ENCODE measurements around the gene GRK5.

GRK5 gene

GRCh38 chr10:119361037-119361436 is 153.7 kb downstream of the GRK5 start:
- no peak for DNase-seq (ENCODE audit: low read depth)

DNA sequence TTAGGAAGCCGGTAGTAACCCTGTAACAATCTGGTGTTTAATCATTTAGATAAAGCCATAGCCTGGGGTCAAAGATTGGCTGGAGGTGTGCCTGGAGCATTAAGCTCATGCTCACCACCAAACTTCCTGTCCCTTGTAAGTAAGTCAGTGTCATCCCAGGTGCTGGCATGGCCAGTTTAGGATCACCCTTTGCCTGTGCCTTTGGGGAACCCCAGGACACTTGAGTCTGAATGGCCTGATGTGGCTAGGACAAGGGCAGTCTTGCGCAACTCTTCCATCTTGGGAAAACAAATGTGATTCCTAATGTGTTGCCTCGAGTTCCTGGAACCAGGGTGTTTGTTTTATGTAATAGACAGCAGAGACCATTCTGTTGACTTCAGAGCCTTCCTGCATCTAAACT is 154.8 kb downstream of the GRK5 start:
- no peak for DNase-seq (ENCODE audit: low read depth)

DNA sequence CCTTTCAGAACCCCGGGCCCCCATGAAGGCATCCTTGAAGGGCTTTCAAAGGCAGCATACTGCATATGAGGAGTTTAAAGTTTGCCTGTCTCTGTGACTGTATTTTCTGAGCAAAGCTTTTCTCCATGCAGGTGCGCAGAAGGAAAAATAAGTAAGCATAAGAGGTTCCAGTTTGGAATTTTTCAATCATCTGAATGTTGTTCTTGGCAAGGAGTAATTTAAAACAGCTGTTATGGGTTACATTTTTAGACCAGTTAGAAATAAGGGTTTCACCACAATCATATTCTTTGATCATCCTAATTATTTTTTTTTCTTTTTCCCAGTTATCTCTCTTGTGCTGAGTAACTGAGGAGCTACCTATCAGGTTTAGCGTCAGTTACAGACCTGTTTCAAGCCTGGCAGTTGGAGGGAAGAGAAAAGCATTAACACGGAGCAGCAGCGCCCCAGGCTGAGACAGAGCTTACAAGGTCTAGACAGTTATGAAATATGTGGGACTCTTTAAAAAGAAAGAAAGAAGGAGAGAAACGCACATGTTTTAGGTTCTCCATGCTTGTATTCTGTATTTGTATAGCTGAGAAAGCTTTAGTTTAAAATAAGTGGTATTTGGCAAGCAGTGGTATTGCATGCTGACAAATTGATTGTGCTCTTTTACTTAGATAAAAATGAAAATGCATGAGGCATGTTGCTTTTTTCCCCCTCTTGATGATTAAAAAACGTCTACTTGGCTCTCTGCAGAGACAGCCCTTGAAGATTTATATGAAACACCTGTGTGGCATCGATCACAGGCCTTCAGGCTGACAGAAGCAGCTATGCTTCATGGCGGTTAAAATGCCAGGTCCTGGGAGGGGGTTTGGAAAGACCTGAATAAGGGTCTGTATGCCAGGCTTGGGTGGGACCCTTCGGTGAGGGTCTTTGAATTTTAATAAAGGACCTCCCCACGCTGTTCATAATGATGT is 157.6 kb downstream of the GRK5 start:
- no peak for DNase-seq (ENCODE audit: low read depth)

GRCh38 chr10:119365773-119366599 is 158.6 kb downstream of the GRK5 start:
- no peak for DNase-seq (ENCODE audit: low read depth)

DNA sequence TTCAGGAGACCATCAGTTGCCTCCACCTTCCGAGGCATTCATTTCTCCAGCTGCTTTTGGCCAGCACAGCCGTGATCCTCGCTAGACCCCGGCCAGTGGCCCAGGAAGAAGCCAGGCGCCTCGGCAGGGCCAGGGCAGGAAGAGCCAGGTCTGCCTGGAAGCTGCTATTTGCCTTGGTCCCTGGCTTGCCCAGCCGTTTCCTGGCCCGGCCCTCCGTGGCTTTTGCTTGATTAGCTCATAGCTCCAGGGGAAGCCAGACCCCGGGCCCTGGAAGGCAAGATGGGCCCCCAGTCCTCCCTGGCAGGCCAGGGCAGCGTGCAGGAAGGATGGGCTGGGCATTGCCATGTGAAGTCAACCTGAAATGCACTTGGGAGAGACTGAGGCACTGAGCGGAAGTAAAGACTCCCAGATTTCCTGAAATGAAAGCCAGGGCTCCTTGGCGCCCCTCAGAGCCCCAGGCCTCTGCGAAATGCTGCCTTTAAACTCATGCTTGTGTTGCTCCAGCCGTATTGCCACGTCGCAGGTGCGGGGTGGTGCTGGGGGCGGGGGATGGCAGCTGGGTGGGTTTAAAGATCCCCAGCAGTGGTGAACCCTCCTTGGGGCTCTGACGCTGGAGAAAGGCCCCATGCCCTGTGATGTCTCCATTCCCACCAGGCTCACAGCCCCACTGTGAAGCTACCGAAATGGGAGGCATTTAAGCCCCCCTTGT is 160.6 kb downstream of the GRK5 start:
- no peak for DNase-seq (ENCODE audit: low read depth)

DNA sequence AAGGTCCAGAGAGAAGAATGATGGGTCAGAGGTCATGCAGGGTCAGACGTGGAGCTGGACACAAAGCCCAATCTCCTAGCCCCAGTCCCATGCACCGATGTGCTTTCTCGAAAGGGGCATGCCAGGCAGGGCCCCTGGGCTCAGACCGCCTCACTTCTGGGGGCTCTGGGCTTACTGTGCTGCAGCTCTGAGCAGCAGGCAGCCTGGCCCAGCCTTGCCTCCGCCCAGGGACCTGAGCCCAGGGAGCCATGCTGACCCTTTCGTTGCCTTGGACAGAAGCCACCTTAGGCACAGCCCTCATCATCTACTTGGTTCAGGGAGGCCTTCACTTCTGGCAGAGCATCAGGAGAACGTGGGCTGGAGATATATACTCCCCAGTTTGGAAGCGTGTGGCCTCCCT is 161.2 kb downstream of the GRK5 start:
- DNase-seq (ENCODE audit: low read depth): no peak

DNA sequence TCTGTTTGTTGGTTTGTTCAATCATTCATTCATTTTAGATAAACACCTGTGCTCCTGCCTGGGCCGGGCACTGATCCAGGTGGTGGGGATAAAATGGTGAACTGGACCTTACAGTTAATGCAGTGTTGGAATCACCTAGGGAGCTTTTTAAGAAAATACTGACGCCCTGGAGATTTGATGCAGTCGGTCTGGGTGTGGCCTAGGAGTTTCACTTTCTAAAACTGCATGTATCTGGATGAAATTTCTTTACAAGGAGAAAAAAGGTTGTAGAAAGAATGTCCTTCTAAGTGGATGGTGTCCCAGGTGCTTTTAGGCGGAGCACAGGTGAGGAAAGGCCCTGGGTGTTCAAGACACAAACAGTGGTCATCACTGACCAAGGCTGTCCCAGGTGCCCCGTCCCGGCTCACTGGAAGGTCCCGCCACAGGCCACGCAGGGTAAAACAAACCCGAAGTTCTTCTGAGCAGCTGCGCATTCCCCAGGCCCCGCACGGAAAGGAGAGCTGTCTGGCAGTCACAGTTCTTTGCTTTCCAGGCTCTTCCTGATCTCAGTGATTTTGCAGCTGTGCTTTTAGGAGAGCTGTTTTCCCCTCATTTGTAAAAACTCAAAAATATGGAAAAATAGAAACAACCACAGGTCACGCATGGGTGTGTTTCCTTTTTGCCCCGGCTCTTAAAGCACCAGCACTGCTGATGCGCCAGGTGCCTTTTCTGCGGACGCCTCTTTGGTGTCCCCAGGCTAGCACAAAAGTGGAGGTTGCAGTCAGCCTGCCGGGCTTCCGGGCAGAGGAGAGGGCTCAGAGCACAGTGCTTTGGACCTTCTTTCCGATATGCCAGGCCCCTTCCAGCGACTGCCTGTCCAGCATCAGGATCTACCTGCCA is 161.9 kb downstream of the GRK5 start:
- DNase-seq (ENCODE audit: low read depth): no peak

DNA sequence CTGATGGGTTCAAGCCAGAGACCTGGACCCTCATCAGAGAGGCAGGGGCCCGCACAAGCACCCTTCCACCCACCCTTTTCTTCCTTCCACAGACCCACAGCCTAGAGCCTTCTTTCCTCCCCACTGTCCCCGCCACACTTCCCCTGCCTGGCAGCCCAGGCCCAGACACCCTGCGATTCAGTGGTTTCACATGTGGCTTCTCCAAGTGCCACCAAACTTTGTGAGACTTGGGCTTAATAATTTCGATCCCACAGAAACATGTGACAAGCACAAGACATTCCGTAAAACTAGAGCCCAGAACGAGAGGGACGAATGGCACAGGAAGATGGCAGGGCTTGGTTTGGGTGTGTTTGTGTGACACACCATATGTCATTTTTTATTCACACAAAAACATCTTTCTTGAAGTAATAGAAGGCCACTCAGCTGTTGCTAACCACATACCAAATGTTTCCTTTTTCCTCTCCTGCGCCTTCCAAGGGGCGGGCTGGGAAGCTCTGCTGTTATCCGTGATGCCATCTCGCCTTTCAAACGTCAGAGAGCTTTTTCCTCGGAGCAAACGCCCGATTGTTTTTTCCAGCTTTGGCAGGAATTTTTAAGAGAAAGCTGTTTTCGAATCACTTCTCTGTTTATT is 162.9 kb downstream of the GRK5 start:
- peak; percentile 70 for DNase-seq (ENCODE audit: low read depth)

DNA sequence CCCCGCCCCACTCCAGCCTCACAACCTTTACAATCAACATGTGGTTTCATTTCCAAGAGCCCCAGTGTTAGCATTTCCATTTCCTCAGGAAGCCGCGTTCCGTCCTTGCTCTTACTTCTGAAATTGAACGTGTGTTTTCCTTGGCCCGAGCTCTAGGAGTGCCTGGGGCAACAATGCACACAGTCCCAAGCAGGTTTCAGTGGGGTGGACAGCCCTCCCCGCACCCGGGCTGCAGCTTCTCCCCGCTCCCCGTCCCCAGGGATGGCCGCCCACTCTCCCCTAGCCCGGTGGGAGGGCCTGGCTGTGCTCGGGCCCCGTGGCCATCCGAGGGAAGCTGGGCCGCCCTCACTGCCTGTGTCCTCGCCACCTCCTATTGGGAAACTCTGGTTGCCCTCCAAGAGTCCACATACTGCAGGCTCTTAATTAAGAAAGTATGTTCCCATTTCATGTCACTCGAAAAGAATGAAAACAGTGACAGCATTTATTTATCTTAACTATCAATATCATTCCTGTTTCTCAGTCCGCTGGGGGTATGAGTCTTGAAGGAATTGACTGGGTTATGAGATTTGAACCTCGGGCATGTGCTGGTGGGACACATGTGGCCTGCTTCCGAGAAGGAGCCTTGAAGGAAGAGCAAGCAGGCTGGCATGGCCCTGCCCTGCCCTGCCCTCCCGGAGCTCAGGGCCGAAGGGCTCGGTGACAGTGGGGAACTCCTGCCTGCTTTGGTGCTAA is 163.8 kb downstream of the GRK5 start:
- peak; percentile 56 for DNase-seq (ENCODE audit: low read depth)

- DNase-seq (ENCODE audit: low read depth): no peak
Observed at GRCh38 chr10:119371704-119372663, 164.6 kb downstream of the GRK5 start.

GRCh38 chr10:119373294-119374102 is 166.1 kb downstream of the GRK5 start:
- DNase-seq (ENCODE audit: low read depth): no peak

DNA sequence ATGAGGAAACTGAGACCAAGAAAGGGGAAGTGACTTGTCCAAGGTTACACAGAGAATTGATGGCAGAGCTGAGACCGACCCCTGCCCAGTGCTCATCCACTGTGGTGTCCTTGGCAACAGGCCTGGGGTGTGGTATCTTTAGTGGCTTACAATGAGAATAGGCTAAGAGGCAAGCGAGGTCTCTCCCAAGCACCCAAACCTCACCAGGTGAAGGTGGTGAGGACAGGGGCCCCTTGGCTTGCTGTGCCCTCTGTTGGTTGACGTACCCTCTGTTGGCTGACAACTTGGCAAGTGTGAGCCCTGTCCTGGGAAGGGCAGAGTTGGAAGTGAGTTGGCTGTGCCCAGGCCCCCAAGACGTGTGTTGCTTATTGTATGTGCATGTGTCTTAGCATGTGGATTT is 166.9 kb downstream of the GRK5 start:
- DNase-seq (ENCODE audit: low read depth): no peak

GRCh38 chr10:119375574-119376272 is 168.4 kb downstream of the GRK5 start:
- no peak for DNase-seq (ENCODE audit: low read depth)

DNA sequence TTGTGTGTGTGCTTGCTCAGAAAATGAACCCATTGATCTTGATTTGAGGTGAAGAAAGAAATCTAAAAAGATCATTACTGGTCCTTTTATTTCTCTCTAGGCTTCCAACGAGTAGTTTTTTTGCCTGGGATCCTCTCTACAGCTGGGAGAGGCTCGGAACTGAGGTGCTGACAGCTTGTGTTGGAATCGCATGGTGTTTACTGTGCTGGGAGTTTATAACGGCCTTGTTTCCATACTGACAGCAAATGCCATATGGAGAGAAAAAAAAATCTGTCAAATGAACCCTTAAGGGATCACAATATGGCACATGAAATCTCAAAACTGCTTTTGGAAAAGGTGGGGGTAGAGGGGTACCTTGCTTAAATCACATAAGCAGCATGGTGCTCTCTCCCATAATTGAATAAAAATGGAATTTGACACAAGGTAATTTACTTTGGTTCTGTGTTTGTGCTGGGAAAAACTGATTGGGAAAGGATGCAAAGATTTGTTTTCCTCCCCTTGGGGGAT is 170.1 kb downstream of the GRK5 start:
- DNase-seq (ENCODE audit: low read depth): no peak

DNA sequence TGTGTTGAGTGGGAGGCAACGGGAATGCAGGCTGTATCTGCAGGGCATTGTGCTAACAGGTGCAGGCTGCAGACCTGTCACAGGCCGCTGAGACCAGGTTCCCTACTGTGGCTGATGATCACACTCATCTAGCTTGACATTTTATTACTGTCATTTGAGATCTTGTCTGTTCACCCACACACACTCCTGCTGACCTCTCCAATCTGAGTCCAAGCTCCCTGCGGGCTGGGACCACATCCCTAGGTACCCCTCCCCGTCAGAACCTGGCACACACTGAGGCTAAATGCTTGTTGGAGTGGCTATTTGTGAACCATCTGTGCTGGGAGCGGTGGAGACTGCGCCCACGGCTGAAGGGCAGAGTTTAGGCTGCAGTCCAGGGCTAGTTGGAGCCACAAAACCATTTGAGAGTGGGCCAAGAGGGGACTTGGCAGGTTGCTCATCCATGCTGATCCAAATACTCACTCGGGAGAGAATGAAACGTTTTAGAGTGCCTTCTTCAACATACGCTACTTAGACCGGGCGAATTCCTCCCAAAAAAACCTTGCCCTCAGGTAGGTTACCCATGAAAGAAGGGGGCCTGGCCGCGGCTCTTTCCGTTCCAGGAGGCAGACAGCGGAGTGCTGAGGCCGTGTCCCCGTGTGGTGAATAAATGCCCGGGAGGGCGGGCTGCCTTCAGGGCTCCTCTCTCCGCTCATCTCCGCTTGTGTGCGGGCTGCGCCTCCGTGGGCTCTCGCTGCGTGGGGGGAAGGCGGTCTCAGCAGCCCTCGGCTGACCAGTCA is 170.8 kb downstream of the GRK5 start:
- no peak for DNase-seq (ENCODE audit: low read depth)

GRCh38 chr10:119378737-119379067 is 171.3 kb downstream of the GRK5 start:
- DNase-seq (ENCODE audit: low read depth): no peak

All from ELR (cell line).